Measurements from ENCODE around the gene BORCS8. TPM values are rescaled to one million over a fixed set of nuclear protein-coding genes. Genes with fewer than 3 reads are reported as not detected.

Gene BORCS8
- total and polyA plus RNA-seq, 3 donors from 2014 or later = 17.7 to 36.6 (median 25.7) TPM

DNA sequence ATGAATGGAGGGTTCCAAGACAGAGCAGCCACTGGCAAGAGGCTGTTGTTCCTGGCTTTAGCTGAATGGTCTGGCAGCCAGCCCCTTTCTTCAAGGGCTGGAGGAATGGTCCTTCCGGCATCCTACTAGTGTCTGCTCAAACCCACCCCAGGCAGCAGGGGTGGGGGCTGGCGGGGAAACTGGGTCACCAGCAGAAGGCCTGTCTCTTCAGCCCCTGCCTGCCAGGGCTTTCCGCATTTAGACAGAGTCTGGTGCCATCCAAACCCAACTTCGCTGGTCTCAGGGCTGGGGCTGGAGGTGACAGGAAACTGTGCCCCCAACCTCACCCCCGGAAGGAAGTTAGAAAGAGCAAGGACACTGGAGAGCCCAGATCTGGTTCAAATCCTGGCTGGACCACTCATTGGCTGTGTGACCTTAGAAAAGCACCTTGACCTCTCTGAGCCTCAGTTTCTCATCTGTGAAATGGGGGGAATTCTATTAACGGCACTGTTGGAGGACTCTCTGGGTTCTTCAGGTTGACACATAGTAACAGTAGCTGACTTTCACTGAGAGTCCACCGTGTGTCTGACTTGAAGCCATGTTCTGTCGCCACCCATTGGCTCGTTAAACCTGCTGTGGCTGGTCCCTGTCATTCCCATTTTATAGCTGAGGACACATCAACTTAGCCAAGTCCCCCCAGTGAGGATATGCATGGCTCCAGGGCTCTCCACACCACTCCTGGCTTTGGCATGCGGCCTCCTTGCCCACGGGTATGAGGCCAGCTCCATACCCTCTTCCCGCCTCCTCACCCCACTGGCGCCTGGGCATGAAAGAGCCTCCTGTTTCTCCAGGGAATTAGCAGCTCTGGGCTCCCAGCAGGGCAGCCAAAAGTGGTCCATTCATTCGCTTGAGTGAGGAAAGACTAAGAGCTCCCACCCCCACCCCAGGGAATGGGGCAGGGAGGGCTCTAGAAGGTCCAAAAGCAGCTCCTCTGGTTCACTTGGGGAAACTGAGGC, 13.8 kb upstream of the BORCS8 start:
- H3K9me3 ChIP-seq = no peaks in the 10 kb centered on the region
- intact Hi-C loops (cut with DNase I; ENCODE audit: low total_unique reads) = no loop called here
- no peak overlapping the region for H3K4me3 ChIP-seq
- no peaks in the 10 kb centered on the region for H3K36me3 ChIP-seq (ENCODE audit: low read depth, missing control alignments)
- H3K27ac ChIP-seq = no peak overlapping the region
- no peak for DNase-seq
- H3K27me3 ChIP-seq = no peaks in the 10 kb centered on the region
- H3K4me1 ChIP-seq = peaks cover 6% of the 10 kb centered on the region
- 59 to 67% methylated on average over 9 to 14 of the region's 14 CpGs for WGBS, 2 donors
- TF ChIP-seq, protein P1, sequence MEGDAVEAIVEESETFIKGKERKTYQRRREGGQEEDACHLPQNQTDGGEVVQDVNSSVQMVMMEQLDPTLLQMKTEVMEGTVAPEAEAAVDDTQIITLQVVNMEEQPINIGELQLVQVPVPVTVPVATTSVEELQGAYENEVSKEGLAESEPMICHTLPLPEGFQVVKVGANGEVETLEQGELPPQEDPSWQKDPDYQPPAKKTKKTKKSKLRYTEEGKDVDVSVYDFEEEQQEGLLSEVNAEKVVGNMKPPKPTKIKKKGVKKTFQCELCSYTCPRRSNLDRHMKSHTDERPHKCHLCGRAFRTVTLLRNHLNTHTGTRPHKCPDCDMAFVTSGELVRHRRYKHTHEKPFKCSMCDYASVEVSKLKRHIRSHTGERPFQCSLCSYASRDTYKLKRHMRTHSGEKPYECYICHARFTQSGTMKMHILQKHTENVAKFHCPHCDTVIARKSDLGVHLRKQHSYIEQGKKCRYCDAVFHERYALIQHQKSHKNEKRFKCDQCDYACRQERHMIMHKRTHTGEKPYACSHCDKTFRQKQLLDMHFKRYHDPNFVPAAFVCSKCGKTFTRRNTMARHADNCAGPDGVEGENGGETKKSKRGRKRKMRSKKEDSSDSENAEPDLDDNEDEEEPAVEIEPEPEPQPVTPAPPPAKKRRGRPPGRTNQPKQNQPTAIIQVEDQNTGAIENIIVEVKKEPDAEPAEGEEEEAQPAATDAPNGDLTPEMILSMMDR (IDR thresholded peaks at IDR 0.05) = no peak
- no peak for TF ChIP-seq POLR2A (IDR thresholded peaks at IDR 0.05)

DNA sequence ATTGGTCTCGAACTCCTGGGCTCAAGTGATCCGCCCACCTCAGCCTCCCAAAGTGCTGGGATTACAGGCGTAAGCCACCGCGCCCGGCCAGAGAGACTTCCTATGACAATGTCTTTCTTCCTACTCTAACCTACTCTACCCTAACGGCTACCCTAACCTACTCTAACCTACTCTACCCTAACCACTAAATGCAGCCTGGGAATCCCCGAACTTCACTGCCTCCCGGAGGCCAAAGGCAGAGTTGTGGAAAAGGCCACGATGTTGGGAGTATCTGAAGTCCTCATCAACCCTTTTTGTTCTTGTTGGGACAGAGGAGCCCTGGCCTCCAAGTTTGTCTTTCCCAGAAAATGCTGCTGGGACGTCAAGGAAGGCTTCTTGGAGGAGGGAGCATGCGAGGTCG, 12.2 kb upstream of the BORCS8 start:
- DNase-seq = no peak
- H3K36me3 ChIP-seq (ENCODE audit: low read depth, missing control alignments) = no peaks in the 10 kb centered on the region
- H3K4me3 ChIP-seq = peak overlapping the region in 1 of 2 donors; percentile 60
- H3K9me3 ChIP-seq = no peaks in the 10 kb centered on the region
- no peaks in the 10 kb centered on the region for H3K27me3 ChIP-seq
- no peak overlapping the region for H3K27ac ChIP-seq
- TF ChIP-seq, protein P1 (IDR thresholded peaks at IDR 0.05) = no peak
- no peak for TF ChIP-seq POLR2A (IDR thresholded peaks at IDR 0.05)
- intact Hi-C loops (cut with DNase I; ENCODE audit: low total_unique reads) = no loop called here
- 54 to 61% methylated on average over 13 of the region's 13 CpGs for WGBS, 2 donors
- H3K4me1 ChIP-seq = peaks cover 6% of the 10 kb centered on the region

DNA sequence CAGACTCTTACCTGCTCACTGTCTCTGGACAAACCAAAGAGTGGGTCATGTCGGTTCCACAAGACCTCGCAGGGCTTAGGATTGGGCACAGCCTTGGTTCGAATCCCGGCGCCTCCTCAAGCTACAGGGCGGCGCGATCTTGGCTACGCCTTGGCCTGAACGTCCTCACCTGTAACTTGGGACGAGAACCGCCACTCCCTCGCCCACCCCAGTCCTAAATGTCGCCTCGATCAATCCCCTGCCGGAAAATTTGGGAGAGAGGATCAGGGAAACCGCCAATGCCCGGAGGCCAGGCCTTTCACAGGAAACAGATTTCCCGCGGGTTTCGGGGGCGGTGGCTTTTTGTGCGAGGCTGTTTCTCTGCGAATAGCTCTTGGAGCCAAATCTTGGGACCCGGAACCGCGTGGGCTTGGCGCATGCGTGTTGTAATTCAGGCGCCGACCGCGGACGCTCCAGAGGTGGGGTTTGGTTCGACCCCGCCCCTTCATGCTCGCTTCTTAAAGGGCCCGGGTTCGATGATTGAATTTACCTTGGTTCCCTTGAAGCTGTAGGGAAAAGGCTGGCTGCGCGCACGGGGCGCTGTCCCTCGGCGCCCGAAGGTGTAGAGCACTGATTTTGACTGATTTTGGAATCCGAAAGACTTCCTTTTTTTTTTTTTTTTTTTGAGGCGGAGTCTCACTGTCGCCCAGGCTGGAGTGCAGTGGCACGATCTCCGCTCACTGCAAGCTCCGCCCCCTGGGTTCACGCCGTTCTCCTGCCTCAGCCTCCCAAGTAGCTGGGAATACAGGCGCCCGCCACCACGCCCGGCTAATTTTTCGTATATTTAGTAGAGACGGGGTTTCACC, 11.3 kb upstream of the BORCS8 start, which contains the start of gene NR2C2AP:
NR2C2AP (minus strand) TSS at position 403 of the 845 bp plus-strand sequence; CDS start at position 49, 354 bp downstream.
- TF ChIP-seq, protein P1 (IDR thresholded peaks at IDR 0.05) = peak in 1 of 3 experiments; percentile 16
- no peak for TF ChIP-seq POLR2A (IDR thresholded peaks at IDR 0.05)
- H3K4me3 ChIP-seq = peak within 1 kb of the TSS; percentile 60 to 62
- no peaks in the 10 kb centered on the region for H3K36me3 ChIP-seq (ENCODE audit: low read depth, missing control alignments)
- intact Hi-C loops (cut with DNase I; ENCODE audit: low total_unique reads) = no loop called here
- no peaks in the 10 kb centered on the region for H3K27me3 ChIP-seq
- DNase-seq = peak; percentile 92
- WGBS, 2 donors = 7 to 8% methylated on average over 43 to 60 of the region's 60 CpGs
- peaks cover 6% of the 10 kb centered on the region for H3K4me1 ChIP-seq
- H3K9me3 ChIP-seq = no peaks in the 10 kb centered on the region
- peak within 1 kb of the TSS in 1 of 2 donors; percentile 69 for H3K27ac ChIP-seq

DNA sequence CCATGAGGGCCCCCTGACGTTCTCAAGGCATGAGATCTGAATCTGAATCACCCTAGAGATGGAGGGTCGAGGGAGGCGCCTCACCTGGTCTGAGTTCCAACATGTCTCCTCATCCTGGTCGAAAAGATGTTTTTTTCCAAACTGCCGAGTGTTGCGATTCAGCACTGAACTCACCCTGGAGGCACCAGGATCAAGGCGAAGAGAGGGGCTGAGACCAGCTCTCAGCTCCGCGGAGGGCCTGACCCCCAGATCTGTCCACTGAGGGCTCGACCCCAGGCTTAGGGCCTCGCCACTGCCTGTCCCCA, 10.7 kb upstream of the BORCS8 start:
- Histone ChIP-seq H3K4me1 (peaks cover 6% of the 10 kb centered on the region), H3K9me3 (no peaks in the 10 kb centered on the region), H3K36me3 (ENCODE audit: low read depth, missing control alignments) (no peaks in the 10 kb centered on the region), H3K27me3 (no peaks in the 10 kb centered on the region), H3K4me3 (peak overlapping the region; percentile 60 to 62), H3K27ac (peak overlapping the region in 1 of 2 donors; percentile 69)
- TF ChIP-seq, protein P1 (IDR thresholded peaks at IDR 0.05) = no peak
- no peak for TF ChIP-seq POLR2A (IDR thresholded peaks at IDR 0.05)
- DNase-seq = no peak
- intact Hi-C loops (cut with DNase I; ENCODE audit: low total_unique reads) = no loop called here
- WGBS, 2 donors = 9 to 12% methylated on average over 7 to 11 of the region's 11 CpGs

All from testis (tissue), 3 donors.